GM19238 (cell line): ENCODE data around the gene C16orf90.
A peak's percentile ranks its signal among the peaks of the same experiment; 100 is the strongest.

ENCODE experiments used
- DNase-seq: peaks from one replicate; pipeline ENCODE4 v3.0.0; 2011; ENCODE audit warnings: low spot score; ENCODE audit not compliant: insufficient read length

C16orf90 gene

GRCh38 chr16:3465911-3466584, 29.2 kb downstream of the C16orf90 start:
- no peak for DNase-seq

- no peak for DNase-seq
These were observed 30.0 kb downstream of the C16orf90 start for GRCh38 chr16:3465301-3465700.

GRCh38 chr16:3461151-3461550, 34.1 kb downstream of the C16orf90 start:
- no peak for DNase-seq

GRCh38 chr16:3460585-3460984, 34.7 kb downstream of the C16orf90 start:
- no peak for DNase-seq

- no peak for DNase-seq
These were observed 35.2 kb downstream of the C16orf90 start for GRCh38 chr16:3460121-3460520.

GRCh38 chr16:3459401-3460090, 35.7 kb downstream of the C16orf90 start:
- DNase-seq: no peak

GRCh38 chr16:3458852-3459361, 36.4 kb downstream of the C16orf90 start:
- peak; percentile 62 for DNase-seq

GRCh38 chr16:3458278-3458851, 36.9 kb downstream of the C16orf90 start:
- DNase-seq: no peak

GRCh38 chr16:3457434-3458252, 37.6 kb downstream of the C16orf90 start:
- DNase-seq: peak; percentile 99

GRCh38 chr16:3454631-3455147, 40.6 kb downstream of the C16orf90 start:
- DNase-seq: no peak

GRCh38 chr16:3454093-3454492, 41.2 kb downstream of the C16orf90 start:
- no peak for DNase-seq

- no peak for DNase-seq
These were observed 51.3 kb downstream of the C16orf90 start for GRCh38 chr16:3444032-3444388.
